GM19395 (cell line): ENCODE data around the gene TFF3.

ENCODE experiments used
- ATAC-seq: cut with Tn5 transposase; IDR thresholded peaks from one replicate; pipeline ENCODE4 v1.9.1; 2021; ENCODE audit warnings: mild to moderate bottlenecking, moderate library complexity; ENCODE audit not compliant: unreplicated experiment

TFF3 gene

DNA sequence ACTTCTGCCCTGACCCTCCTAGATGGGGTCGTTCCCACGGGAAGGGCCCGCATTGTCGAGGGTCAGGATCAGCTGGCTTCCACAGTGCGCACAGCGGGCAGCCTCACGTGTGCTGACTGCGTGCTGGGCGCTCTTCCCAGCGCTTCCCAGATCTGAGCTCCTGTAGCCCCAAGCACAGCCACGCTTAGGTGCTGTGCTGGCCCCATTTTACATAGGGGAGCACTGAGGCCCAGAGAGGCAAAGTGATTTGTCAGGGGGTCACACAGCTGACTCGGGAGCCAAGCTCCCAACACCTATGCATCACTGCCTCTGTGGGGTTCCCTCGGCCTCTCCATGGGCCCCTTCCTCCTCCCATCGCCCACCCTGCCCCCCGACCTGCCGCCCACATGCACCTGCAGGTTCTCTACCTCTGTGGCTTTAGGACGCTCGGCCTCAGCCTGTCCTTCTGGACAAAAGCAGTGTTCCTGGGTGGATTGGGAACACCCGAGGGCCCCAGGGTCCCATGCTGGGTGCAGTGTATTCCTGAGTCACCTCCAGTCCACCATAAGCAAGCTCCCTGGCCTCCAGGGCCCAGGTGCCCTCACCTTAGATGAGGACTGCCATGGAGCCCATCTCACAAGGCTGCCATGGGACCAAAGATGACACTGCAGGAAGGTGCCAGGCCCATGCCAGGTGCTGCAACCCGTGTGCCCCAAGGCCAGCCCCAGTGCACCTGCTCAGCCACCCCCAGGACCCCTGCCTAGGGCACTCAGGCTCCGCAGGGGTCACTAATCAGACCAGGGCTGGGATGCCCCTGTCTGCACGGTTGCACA, 23.3 kb downstream of the TFF3 start:
- ATAC-seq: no peak

DNA sequence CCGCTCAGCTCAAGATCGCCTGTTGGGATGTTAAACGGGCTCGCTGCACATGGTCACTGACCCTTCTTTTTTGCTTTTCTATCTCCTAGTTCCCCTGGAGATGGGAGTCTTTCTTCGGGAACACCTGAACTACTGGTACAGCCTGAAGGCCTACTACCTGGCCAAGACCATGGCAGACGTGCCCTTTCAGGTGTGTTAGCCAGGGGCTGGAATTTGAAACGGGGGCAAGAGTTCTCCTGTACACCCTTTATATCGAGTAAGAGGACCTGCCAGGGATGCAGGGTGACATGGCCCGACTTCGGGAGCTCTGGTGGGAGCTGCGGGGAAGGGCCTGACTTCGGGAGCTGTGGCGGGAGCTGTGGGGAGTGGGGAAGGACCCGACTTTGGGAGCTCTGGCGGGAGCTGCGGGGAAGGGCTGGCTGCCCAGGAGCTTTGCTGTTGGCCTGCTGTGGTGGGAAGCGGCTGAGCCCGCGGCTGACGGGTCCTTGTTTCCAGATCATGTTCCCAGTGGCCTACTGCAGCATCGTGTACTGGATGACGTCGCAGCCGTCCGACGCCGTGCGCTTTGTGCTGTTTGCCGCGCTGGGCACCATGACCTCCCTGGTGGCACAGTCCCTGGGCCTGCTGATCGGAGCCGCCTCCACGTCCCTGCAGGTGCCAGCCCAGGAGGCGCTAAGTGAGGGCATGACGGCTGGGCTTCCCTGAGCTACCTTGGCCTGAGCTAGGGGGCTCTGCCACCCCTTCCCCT, 24.0 kb downstream of the TFF3 start:
- no peak for ATAC-seq

GRCh38 chr21:42290505-42290904, 24.7 kb downstream of the TFF3 start:
- ATAC-seq: no peak

DNA sequence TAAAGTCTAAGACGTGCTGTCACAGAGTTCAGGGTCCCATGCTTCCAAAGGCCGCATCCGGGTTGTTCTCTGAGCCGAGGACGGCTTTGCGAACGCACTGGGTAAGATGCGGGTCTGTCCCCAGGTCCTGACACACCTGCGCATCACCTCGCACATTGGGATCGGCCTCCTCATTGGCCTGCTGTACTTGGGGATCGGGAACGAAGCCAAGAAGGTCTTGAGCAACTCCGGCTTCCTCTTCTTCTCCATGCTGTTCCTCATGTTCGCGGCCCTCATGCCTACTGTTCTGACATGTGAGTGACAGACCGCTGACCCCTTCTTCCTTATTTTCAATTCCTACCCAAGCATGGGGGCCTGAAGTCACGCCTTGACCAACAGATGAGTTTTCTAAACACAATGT, 25.3 kb downstream of the TFF3 start:
- ATAC-seq: no peak

DNA sequence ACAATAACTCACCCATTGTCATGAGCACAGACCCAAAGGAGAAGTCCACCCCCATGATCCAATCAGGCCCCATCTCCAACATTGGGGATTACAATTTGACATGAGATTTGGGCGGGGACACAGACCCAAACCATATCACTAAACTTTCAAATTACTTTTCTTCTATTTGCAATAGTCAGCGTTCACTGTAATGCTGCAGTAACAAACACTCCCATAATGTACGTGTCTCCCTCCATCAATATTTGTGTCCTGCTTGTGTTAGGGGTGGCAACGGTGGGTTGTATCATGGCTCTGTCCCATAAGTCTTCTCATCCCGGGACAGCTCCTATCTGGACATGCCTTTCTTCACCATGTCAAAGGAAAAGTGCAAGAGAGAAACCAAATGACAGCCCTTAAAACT, 26.2 kb downstream of the TFF3 start:
- ATAC-seq: no peak

DNA sequence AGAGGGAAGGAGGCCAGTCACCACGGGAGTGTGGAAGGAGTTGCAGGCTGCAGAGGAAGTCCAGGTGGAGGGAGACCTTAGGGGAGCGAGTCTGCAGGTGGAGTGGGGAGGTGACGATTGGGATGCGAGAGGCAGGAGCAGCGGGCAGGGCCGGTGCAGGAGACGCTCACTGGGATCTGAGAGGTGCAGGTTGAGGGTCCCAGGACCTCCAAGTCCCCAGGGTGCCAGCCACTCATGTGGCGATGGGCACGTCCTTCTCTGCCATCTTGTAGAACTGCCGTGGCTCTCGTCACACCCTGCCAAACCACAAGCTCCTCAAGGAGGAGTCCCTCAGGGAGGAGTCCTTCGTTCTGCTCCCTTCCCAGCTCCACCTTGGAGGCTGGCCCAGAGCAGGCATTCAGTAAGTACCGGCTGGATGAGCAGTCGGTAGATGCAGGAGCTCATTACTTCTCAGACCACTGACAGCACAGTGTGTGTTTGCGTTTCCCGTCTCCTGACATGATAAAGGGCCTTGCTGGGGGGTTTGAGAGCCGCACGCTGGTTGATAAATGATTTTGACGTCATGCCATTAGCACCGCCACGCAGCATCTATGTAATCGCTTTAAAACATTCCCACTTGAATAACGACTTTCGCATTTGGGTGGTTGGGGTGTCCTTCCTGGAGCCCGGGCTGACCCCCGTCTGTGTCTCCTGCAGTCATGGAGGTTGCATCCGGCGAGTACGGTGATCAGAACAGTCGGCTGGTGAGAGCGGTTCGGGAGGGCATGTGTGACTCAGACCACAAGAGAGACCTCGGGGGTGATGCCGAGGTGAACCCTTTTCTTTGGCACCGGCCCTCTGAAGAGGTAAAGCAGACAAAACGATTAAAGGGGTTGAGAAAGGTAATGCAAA, 27.8 kb downstream of the TFF3 start:
- ATAC-seq: no peak

- ATAC-seq: no peak
Observed at GRCh38 chr21:42286416-42286815, 28.8 kb downstream of the TFF3 start.

DNA sequence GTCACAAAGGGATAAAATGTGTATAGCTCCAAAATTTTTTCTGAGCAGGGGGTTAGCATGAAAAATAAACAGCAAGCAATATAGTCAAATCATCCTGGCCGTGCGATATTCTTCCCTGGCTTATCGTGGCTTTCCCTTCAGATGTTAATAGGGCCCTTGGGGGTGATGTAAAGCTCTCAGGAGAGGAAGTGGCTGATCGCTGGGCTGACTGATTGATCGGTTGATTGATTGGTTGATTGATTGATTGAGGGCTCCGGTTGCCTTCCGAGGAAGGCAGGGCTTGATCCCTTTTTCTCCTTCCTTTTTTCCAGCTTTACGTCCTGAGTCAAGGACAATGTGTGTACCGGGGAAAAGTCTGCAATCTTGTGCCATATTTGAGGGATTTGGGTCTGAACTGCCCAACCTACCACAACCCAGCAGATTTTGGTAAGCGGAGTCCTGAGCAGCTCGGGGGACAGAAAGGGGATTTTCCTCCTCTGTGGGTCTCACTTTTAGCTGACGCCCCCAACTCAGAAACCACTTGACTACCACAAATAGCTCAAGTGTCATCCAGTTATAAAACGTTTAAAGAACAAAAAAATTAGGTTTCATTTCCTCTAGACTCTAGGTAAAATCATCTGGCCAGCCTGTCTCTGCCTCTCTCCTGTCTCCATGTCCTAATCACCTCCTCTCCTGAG, 29.5 kb downstream of the TFF3 start:
- no peak for ATAC-seq

GRCh38 chr21:42282715-42283114, 32.5 kb downstream of the TFF3 start:
- no peak for ATAC-seq

DNA sequence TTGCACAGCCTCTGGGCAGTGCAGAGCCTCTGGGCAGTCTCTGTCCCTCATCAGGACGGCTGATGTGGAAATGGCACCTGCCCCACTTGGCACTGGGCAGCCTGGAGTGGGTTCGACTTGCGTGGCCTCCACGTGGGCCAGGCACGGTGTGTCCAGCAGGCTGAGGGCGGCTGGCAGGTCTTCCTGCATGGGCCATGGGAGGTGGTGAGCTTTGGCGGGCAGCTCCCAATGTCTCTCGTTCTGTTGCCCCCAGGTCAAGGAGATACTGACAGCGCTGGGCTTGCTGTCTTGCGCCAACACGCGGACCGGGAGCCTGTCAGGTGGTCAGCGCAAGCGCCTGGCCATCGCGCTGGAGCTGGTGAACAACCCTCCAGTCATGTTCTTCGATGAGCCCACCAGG, 33.2 kb downstream of the TFF3 start:
- ATAC-seq: no peak

DNA sequence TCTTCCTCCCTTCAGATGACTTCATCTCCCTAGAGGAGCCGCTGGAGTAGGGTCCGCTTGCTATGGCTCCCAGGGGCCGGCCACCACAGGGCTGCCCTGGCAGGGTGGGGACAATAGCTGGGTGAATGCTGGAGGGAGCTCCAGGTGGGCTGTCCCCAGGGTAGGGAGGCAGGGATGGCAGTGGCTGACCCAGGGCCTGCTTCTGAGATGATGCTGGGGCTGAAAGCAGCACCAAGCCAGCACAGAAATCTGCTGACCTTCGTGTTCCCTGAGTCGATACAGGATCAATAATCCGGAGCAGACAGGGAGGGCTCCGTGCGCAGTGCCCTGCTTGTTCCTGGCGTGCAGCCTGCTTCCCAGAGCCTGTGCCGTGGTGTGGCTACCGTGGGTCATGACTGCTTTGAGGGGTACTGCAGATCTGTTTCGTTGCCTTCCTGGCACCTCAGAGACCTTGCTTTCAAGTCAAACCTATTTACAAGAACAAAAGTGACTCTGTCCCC, 34.0 kb downstream of the TFF3 start:
- no peak for ATAC-seq

DNA sequence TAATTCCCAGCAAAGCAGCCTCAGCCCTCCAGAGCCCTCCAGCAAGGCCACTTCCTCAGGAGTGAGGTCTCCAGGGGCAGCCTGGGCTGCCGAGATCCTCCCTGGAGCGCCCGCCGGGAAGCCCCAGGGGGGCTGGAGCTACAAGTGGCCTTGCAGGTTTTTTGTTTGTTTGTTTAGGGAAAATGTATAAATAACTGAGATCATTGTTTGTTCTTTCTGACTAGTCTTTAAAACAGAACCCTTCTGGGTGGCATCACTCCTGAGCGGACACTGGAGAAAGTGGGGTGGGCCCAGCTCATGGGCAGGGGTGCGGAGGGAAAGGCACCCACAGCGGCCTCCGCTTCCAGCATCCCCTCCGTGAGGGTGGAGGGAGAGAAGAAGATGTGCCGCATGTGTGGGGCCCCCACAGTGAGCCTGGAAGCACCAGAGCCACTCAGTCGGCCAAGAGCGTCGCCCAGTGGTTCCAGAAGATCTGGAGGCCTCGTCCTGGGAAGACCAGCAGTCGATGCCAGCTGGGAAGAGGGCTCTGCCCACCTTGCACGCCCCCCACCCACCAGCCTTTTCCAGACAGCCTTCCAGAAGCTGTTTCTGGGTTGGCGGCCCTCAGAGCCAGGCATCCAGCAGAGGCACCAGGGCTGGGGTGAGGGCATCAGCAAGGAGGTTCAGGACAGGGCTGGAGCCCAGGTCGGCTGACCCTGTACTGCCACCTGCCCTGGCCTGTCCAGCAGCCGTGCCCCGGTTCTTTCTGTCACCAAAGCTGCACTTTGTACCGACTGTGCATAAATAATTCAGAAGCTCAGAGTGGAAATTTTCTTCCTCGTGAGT, 34.6 kb downstream of the TFF3 start:
- ATAC-seq: no peak

GRCh38 chr21:42279888-42280287, 35.3 kb downstream of the TFF3 start:
- ATAC-seq: no peak

GRCh38 chr21:42279341-42279871, 35.8 kb downstream of the TFF3 start:
- ATAC-seq: no peak

GRCh38 chr21:42278451-42279149, 36.6 kb downstream of the TFF3 start:
- no peak for ATAC-seq

- no peak for ATAC-seq
Observed at GRCh38 chr21:42277593-42277992, 37.6 kb downstream of the TFF3 start.

GRCh38 chr21:42276526-42277154, 38.6 kb downstream of the TFF3 start:
- no peak for ATAC-seq

DNA sequence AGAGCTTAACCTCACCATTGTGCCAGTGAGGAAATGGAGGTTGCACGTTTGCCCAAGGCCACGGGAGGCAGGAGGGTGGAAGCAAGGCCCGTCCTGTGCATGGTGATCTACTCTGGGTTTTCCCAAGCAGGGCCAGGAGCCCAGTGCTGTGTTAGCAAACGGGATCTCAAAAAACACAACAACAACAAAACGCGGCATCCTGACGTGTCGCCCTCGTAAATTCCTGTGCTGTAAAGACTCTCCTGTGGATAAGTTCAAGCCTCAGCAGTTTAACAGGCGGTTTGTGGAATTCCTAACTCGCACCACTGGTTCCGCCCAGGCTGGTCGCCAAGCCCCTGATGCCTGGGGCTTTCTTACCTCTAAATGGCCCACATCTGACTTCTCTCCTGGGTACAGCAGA, 39.1 kb downstream of the TFF3 start:
- ATAC-seq: no peak
